Measurements from ENCODE around the gene TTYH3.
"Not testable (repeated sequence)": the region's sequence is repeated elsewhere in the genome, so short reads cannot be mapped to it uniquely, and the experiment has no call there.

TTYH3 gene

GRCh38 chr7:2604608-2605174, 27.1 kb upstream of the TTYH3 start:
- Histone ChIP-seq H3K36me3 (ENCODE audit: control insufficient read depth in 1 of 2, insufficient read depth in 2 of 2, low read length in 2 of 2) (peaks cover 10 to 59% of the 10 kb centered on the region in 2 donors), H3K27ac (ENCODE audit: low read length) (no peak overlapping the region), H3K9me3 (ENCODE audit: control insufficient read depth in 1 of 2, low read length in 2 of 2) (no peaks in the 10 kb centered on the region), H3K4me1 (ENCODE audit: control insufficient read depth in 1 of 2, insufficient read depth in 2 of 2, low read length in 2 of 2) (no peaks in the 10 kb centered on the region), H3K27me3 (ENCODE audit: low read depth, low read length) (no peaks in the 10 kb centered on the region), H3K4me3 (ENCODE audit: low read depth in 1 of 2, low read length in 2 of 2) (no peak overlapping the region)

- no peaks in the 10 kb centered on the region for H3K4me1 ChIP-seq (ENCODE audit: control insufficient read depth in 1 of 2, insufficient read depth in 2 of 2, low read length in 2 of 2)
- peaks cover 2 to 55% of the 10 kb centered on the region in 2 donors for H3K36me3 ChIP-seq (ENCODE audit: control insufficient read depth in 1 of 2, insufficient read depth in 2 of 2, low read length in 2 of 2)
- H3K27ac ChIP-seq (ENCODE audit: low read length): no peak overlapping the region
- H3K9me3 ChIP-seq (ENCODE audit: control insufficient read depth in 1 of 2, low read length in 2 of 2): no peaks in the 10 kb centered on the region
- H3K27me3 ChIP-seq (ENCODE audit: low read depth, low read length): no peaks in the 10 kb centered on the region
- H3K4me3 ChIP-seq (ENCODE audit: low read depth in 1 of 2, low read length in 2 of 2): no peak overlapping the region
These were observed 25.9 kb upstream of the TTYH3 start for GRCh38 chr7:2605608-2606538.

- Histone ChIP-seq H3K36me3 (ENCODE audit: control insufficient read depth in 1 of 2, insufficient read depth in 2 of 2, low read length in 2 of 2) (peaks cover 0 to 48% of the 10 kb centered on the region in 2 donors), H3K9me3 (ENCODE audit: control insufficient read depth in 1 of 2, low read length in 2 of 2) (no peaks in the 10 kb centered on the region), H3K4me3 (ENCODE audit: low read depth in 1 of 2, low read length in 2 of 2) (no peak overlapping the region), H3K27ac (ENCODE audit: low read length) (no peak overlapping the region), H3K27me3 (ENCODE audit: low read depth, low read length) (no peaks in the 10 kb centered on the region), H3K4me1 (ENCODE audit: control insufficient read depth in 1 of 2, insufficient read depth in 2 of 2, low read length in 2 of 2) (no peaks in the 10 kb centered on the region)
These were observed 25.2 kb upstream of the TTYH3 start for GRCh38 chr7:2606539-2606936.

GRCh38 chr7:2607122-2607922, 24.5 kb upstream of the TTYH3 start:
- Histone ChIP-seq H3K4me3 (ENCODE audit: low read depth in 1 of 2, low read length in 2 of 2) (no peak overlapping the region), H3K4me1 (ENCODE audit: control insufficient read depth in 1 of 2, insufficient read depth in 2 of 2, low read length in 2 of 2) (no peaks in the 10 kb centered on the region), H3K9me3 (ENCODE audit: control insufficient read depth in 1 of 2, low read length in 2 of 2) (no peaks in the 10 kb centered on the region), H3K36me3 (ENCODE audit: control insufficient read depth in 1 of 2, insufficient read depth in 2 of 2, low read length in 2 of 2) (peaks cover 0 to 40% of the 10 kb centered on the region in 2 donors), H3K27me3 (ENCODE audit: low read depth, low read length) (no peaks in the 10 kb centered on the region), H3K27ac (ENCODE audit: low read length) (peak overlapping the region; percentile 54)

GRCh38 chr7:2607923-2608904, 23.6 kb upstream of the TTYH3 start:
- H3K27ac ChIP-seq (ENCODE audit: low read length): peak overlapping the region; percentile 54
- H3K9me3 ChIP-seq (ENCODE audit: control insufficient read depth in 1 of 2, low read length in 2 of 2): no peaks in the 10 kb centered on the region
- no peak overlapping the region for H3K4me3 ChIP-seq (ENCODE audit: low read depth in 1 of 2, low read length in 2 of 2)
- H3K4me1 ChIP-seq (ENCODE audit: control insufficient read depth in 1 of 2, insufficient read depth in 2 of 2, low read length in 2 of 2): no peaks in the 10 kb centered on the region
- H3K36me3 ChIP-seq (ENCODE audit: control insufficient read depth in 1 of 2, insufficient read depth in 2 of 2, low read length in 2 of 2): peaks cover 0 to 33% of the 10 kb centered on the region in 2 donors
- no peaks in the 10 kb centered on the region for H3K27me3 ChIP-seq (ENCODE audit: low read depth, low read length)

- H3K27ac ChIP-seq (ENCODE audit: low read length): peak overlapping the region; percentile 54
- H3K36me3 ChIP-seq (ENCODE audit: control insufficient read depth in 1 of 2, insufficient read depth in 2 of 2, low read length in 2 of 2): peaks cover 0 to 29% of the 10 kb centered on the region in 2 donors
These were observed 22.8 kb upstream of the TTYH3 start for GRCh38 chr7:2608921-2609411.

GRCh38 chr7:2609646-2610045, 22.1 kb upstream of the TTYH3 start:
- H3K4me1 ChIP-seq (ENCODE audit: control insufficient read depth in 1 of 2, insufficient read depth in 2 of 2, low read length in 2 of 2): not testable (repeated sequence)
- peak overlapping the region; percentile 54 for H3K27ac ChIP-seq (ENCODE audit: low read length)

More at GRCh38 chr7:2608921-2609411, 22.8 kb upstream of the TTYH3 start:
- H3K27me3 ChIP-seq (ENCODE audit: low read depth, low read length): no peaks in the 10 kb centered on the region
- H3K4me3 ChIP-seq (ENCODE audit: low read depth in 1 of 2, low read length in 2 of 2): no peak overlapping the region
- no peaks in the 10 kb centered on the region for H3K9me3 ChIP-seq (ENCODE audit: control insufficient read depth in 1 of 2, low read length in 2 of 2)
- H3K4me1 ChIP-seq (ENCODE audit: control insufficient read depth in 1 of 2, insufficient read depth in 2 of 2, low read length in 2 of 2): peaks cover 2 to 6% of the 10 kb centered on the region in 2 donors

GRCh38 chr7:2610466-2610865, 21.3 kb upstream of the TTYH3 start:
- Histone ChIP-seq H3K27ac (ENCODE audit: low read length) (no peak overlapping the region), H3K9me3 (ENCODE audit: control insufficient read depth in 1 of 2, low read length in 2 of 2) (no peaks in the 10 kb centered on the region), H3K4me1 (ENCODE audit: control insufficient read depth in 1 of 2, insufficient read depth in 2 of 2, low read length in 2 of 2) (peaks cover 6 to 10% of the 10 kb centered on the region in 2 donors), H3K36me3 (ENCODE audit: control insufficient read depth in 1 of 2, insufficient read depth in 2 of 2, low read length in 2 of 2) (peaks cover 0 to 21% of the 10 kb centered on the region in 2 donors), H3K27me3 (ENCODE audit: low read depth, low read length) (no peaks in the 10 kb centered on the region), H3K4me3 (ENCODE audit: low read depth in 1 of 2, low read length in 2 of 2) (no peak overlapping the region)

More at GRCh38 chr7:2609646-2610045, 22.1 kb upstream of the TTYH3 start:
- not testable (repeated sequence) for H3K9me3 ChIP-seq (ENCODE audit: control insufficient read depth in 1 of 2, low read length in 2 of 2); H3K4me3 ChIP-seq (ENCODE audit: low read depth in 1 of 2, low read length in 2 of 2); H3K27me3 ChIP-seq (ENCODE audit: low read depth, low read length)
- peaks cover 0 to 24% of the 10 kb centered on the region in 2 donors for H3K36me3 ChIP-seq (ENCODE audit: control insufficient read depth in 1 of 2, insufficient read depth in 2 of 2, low read length in 2 of 2)

GRCh38 chr7:2610898-2611297, 20.9 kb upstream of the TTYH3 start:
- Histone ChIP-seq H3K27ac (ENCODE audit: low read length) (no peak overlapping the region), H3K4me1 (ENCODE audit: control insufficient read depth in 1 of 2, insufficient read depth in 2 of 2, low read length in 2 of 2) (peaks cover 6 to 10% of the 10 kb centered on the region in 2 donors), H3K36me3 (ENCODE audit: control insufficient read depth in 1 of 2, insufficient read depth in 2 of 2, low read length in 2 of 2) (peaks cover 0 to 17% of the 10 kb centered on the region in 2 donors), H3K27me3 (ENCODE audit: low read depth, low read length) (no peaks in the 10 kb centered on the region), H3K9me3 (ENCODE audit: control insufficient read depth in 1 of 2, low read length in 2 of 2) (no peaks in the 10 kb centered on the region), H3K4me3 (ENCODE audit: low read depth in 1 of 2, low read length in 2 of 2) (no peak overlapping the region)

GRCh38 chr7:2611401-2611800, 20.4 kb upstream of the TTYH3 start:
- Histone ChIP-seq H3K4me3 (ENCODE audit: low read depth in 1 of 2, low read length in 2 of 2) (no peak overlapping the region), H3K27ac (ENCODE audit: low read length) (no peak overlapping the region), H3K9me3 (ENCODE audit: control insufficient read depth in 1 of 2, low read length in 2 of 2) (no peaks in the 10 kb centered on the region), H3K4me1 (ENCODE audit: control insufficient read depth in 1 of 2, insufficient read depth in 2 of 2, low read length in 2 of 2) (peaks cover 6 to 10% of the 10 kb centered on the region in 2 donors), H3K27me3 (ENCODE audit: low read depth, low read length) (no peaks in the 10 kb centered on the region), H3K36me3 (ENCODE audit: control insufficient read depth in 1 of 2, insufficient read depth in 2 of 2, low read length in 2 of 2) (peaks cover 0 to 16% of the 10 kb centered on the region in 2 donors)
